Esophagus mucosa (tissue), 1 donor: ENCODE measurements around the gene EPHB6. TPM values are rescaled to one million over a fixed set of nuclear protein-coding genes. Genes with fewer than 3 reads are reported as not detected.

Source experiments
- ATAC-seq: fragments of 200-7000 bp; cut with Tn5 transposase; one replicate; pipeline ENCODE4 v1.9.1; 2020
- total RNA-seq: library from RNA; stranded (reverse); gene quantifications from one replicate; pipeline ENCODE4 v1.2.4, GENCODE V29; 2023
- donor health status: DM: yes; HTN: yes; CAD: no.

Gene EPHB6
- total RNA-seq, 1 donor from 2014 or later, result 18.1 TPM

- peak; percentile 63 for ATAC-seq
Measured at GRCh38 chr7:142833174-142834048, 21.5 kb upstream of the EPHB6 start.

DNA sequence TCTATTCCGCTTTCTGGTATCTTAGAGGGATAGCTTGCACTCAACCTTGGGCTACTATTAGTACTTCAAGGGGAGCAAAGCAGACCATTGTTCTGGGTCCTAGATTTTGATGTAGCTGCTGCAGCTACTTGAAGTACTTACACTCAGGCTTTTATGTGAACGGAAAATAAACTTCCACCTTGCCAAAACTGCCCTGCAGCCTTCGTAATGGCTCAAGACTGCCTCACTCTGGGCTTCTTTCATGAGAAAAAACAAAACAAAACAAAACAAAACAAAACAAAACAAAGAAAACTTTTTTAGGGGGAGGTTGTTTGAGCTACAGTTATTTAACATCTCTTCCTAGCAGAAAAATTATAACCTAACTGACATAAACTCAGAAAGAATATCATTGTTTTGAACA, 19.4 kb upstream of the EPHB6 start:
- no peak for ATAC-seq

DNA sequence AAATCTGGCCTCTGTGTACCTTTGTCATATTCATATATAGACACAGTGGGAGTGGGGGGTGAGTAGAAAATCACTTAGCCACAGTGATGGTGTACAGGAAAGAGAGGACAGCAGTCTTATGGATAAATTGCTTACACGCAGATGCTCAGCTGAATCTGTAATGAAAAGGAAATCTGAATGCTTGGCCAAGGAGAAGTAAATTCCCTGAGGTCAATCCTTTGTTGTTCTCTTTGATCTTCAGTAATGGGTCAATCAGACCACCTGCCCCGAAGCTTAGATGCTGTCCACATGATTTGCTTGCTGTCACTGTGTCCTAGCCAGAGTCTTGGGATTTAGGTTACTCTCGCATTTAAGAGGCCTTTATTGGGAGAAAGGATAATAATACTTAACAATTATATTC, 18.4 kb upstream of the EPHB6 start:
- no peak for ATAC-seq

DNA sequence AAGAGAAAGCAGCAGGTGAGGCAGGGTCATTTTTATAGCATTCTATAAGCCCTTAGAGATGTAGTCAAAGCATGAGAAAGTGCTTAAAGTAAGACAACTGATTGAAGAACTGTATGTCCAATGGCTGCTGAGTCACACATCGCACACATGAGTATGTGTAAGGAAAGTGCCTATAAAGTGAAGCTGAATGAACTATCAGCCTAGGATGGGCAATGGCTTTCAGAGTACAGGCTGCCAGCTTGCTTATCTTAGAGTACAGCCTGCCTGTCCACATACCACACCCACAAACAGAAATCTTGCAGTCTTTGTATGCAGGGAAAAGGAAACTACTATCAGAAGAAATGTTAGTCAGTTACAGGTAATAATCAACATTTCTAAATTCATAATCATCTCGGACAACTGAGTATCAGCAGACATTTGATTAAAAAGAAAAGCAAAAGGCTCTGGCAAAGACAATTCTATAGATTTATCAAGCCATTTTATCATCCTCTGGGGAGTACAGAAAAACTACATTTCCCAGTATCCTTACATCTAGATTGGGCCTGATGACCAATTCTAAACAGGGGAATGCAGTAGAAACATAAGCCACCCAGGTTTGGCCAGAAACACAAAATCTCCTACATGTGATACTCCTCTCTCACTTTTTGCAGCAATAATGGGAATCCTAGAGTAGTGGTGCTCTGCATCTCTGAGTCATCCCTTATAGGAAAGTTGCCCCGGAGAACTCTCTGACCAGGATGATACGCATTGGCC, 16.2 kb upstream of the EPHB6 start:
- no peak for ATAC-seq

- no peak for ATAC-seq
Measured at GRCh38 chr7:142842251-142842766, 12.6 kb upstream of the EPHB6 start.

- no peak for ATAC-seq
Measured at GRCh38 chr7:142847353-142847752, 7.5 kb upstream of the EPHB6 start.

GRCh38 chr7:142851269-142851668, 3.6 kb upstream of the EPHB6 start:
- no peak for ATAC-seq

DNA sequence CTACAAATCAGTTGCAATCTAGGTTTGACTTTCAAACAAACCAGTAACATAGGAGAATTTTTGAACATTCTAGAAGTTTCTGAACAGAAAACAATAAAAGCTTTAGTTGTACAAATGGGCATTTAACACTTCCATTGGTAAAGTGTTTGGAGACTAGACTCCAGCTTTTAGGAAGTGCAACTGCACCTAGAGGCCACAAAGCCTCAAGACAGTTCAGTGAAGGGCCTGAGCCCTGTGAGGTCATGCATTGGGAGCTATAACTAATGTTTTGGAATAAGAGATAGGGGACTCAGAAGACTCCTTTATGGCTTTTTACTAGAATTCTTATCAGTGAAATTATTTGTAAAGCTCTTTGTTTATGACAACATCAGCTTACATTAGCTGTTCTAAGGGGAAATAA, 3.0 kb upstream of the EPHB6 start:
- ATAC-seq, result no peak

GRCh38 chr7:142853739-142854371, 1.0 kb upstream of the EPHB6 start:
- ATAC-seq, result peak; percentile 76

DNA sequence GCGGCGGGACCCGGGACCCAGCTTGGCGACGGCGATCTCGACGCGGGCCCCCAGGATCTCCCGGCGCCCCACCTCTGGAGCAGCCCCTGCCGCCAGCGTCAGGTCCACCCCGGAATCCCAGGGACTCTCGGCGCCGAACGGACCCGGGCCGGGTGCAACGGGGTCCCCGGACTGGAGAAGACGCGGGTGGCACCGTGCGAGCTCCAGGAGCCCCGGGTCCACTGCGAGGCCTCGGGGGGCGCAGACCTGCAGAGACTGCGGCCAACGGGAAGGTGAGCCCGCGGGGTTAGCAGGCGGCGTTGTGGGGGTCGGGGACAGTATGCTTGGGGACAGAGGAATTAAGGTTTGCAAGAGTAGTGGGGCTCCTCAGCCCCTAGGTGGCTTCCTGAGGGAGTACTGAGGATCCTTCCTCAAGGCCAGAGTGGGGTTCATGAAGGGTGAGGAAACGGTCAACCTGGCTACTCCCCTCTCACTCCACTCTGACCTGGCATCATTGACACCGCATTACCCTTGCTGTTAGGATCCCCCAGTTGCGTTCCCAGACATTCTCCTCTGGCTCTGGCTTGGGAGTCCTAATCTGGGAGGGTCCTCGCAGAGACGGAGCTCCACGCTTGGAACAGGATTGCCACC, 353 bp downstream of the EPHB6 start:
- ATAC-seq, result no peak

- ATAC-seq, result peak; percentile 67
Measured at GRCh38 chr7:142855756-142856564, 1.1 kb downstream of the EPHB6 start.

DNA sequence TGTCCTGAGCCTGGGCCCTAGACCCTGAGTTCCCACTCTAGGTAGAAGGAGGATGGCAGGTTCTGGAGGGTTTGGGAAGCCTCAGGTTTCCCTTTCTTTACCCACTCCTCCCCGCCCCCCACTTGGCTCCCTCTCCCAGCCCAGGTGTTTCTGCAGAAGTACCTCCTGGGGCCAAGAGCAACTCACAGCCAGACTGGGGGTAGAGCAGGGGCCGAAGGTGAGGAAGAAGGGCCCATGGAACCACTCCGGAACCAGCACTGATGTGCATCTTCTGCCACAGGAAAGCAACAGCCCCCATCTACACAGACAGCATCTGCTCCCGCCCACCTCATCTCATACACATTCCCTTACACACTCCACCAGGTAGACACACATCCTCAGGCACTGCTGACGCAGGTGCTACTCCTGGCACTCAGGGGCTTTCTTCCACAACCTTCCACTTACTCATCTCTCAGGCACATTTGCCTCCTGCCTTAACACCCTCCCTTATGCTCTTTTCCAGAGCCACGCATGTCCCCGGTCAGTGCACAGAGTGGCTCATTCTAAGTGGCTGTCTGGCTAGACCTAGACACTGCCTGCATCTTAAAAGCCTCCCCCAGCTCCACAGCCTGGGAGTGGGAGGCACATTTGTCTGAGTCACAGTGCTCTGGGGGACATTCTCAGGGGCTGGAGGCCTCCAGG, 1.8 kb downstream of the EPHB6 start:
- no peak for ATAC-seq

DNA sequence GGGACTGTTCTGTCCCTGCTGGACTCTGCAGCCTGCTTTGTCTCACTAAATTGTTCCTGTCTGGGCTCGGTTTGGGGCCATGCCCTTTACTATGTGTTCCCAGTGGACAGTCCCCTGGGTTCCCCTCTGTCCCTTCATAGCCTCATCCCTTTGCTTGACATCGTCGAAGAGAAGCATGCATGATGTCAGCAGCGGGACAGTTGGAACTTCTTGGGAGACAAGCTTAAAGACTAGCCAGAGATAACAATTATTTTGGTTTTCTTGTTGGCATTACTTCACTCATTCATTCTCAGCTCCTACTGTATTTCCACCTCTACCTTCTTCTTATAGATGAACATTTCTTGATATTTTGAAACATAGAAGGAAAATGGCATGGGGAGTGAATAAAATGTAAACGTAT, 2.7 kb downstream of the EPHB6 start:
- no peak for ATAC-seq

DNA sequence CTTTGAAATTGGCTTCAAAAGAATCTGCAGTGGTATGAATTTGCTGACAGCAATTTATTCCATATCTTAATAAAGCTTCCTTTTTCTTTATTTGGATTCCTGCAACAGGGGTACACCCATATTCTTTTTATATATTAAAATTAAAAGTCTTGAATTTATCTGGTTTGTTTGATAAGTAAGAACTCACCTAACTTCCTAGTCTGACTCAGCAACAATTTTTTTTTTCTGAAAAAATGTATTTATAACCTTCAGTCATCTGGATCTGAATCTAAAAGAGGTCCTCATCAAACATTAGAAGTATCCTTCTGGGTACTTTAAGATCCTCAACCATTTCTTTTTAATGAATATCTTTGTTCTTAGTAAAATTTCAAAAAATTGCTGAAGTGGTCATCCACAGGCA, 4.5 kb downstream of the EPHB6 start:
- no peak for ATAC-seq

GRCh38 chr7:142859829-142860228, 5.0 kb downstream of the EPHB6 start:
- ATAC-seq, result no peak

DNA sequence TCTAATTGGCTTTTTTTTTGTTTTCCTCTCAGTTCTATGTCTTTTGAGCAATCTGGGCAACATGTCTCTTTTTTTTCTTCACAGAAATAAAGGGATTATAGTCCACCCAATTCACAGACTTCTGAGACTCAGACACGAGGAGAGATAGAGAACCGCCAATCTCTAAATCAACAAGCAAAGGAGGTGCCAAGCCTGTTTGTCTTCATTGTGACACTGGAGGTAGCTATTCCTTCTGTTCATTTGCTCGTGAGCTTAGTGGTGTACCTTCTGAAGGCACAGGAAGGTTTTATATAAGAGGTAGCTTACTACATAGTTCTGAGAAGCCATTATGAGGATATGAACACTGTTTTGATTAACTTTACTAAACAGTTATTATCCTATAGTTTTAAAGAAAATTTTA, 6.1 kb downstream of the EPHB6 start:
- ATAC-seq, result no peak

DNA sequence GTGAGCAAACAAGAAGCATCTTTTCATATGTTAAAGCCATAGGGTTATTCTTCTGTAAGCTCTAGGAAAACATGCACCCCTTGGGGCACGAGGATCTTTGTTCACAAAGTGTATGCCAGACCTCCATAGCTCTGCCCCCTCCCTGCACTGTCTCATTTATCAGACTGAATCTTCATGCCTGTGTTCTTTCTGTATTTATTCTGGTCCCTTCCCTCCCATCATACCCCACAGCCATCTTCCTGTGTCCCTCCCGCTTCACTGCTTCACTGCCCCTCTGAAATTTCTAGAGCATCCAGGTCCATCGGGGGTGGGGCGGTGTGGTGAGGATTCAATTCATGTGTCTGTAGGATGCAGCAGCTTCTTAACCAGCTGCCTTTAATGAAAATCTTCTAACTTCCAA, 7.5 kb downstream of the EPHB6 start:
- no peak for ATAC-seq

- ATAC-seq, result no peak
Measured at GRCh38 chr7:142862786-142863400, 8.0 kb downstream of the EPHB6 start.

DNA sequence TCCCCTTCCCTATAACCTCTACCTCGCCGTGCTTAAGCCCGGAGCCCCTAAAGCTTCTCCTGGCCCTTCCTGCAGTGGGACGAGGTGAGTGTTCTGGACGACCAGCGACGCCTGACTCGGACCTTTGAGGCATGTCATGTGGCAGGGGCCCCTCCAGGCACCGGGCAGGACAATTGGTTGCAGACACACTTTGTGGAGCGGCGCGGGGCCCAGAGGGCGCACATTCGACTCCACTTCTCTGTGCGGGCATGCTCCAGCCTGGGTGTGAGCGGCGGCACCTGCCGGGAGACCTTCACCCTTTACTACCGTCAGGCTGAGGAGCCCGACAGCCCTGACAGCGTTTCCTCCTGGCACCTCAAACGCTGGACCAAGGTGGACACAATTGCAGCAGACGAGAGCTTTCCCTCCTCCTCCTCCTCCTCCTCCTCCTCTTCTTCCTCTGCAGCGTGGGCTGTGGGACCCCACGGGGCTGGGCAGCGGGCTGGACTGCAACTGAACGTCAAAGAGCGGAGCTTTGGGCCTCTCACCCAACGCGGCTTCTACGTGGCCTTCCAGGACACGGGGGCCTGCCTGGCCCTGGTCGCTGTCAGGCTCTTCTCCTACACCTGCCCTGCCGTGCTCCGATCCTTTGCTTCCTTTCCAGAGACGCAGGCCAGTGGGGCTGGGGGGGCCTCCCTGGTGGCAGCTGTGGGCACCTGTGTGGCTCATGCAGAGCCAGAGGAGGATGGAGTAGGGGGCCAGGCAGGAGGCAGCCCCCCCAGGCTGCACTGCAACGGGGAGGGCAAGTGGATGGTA, 9.2 kb downstream of the EPHB6 start:
- no peak for ATAC-seq
